Measurements from ENCODE around the gene NEDD4L.

NEDD4L gene

GRCh38 chr18:58291131-58291530 is 247.1 kb downstream of the NEDD4L start:
- ChIA-PET POLR2A (no interaction called here), CTCF (interaction anchor here (0.8 kb wide), 1 partner anchor 202 kb away, joined by 4 read pairs; no protein-coding TSS in a partner anchor)
- Histone ChIP-seq H3K27ac (ENCODE audit: extremely low read depth, low read depth, low read length) (no peak overlapping the region), H3K36me3 (ENCODE audit: control insufficient read depth in 2 of 2, insufficient read depth in 1 of 2, low read length in 2 of 2) (no peaks in the 10 kb centered on the region), H3K4me3 (ENCODE audit: low read depth, low read length) (no peak overlapping the region), H3K9me3 (ENCODE audit: control insufficient read depth, insufficient read depth, low read depth, low read length) (no peaks in the 10 kb centered on the region), H3K4me1 (ENCODE audit: control insufficient read depth, insufficient read depth, low read length) (peaks cover 51% of the 10 kb centered on the region)
- TF ChIP-seq ZNF664 (tag by site-specific recombination; IDR thresholded peaks at IDR 0.05) = no peak
- no peak for TF ChIP-seq ZNF785 (tag by site-specific recombination; IDR thresholded peaks at IDR 0.05)
- no peak for TF ChIP-seq ZNF26 (tag by site-specific recombination; IDR thresholded peaks at IDR 0.05)
- TF ChIP-seq ZNF157 (tag by site-specific recombination; IDR thresholded peaks at IDR 0.05) = no peak
- no peak for TF ChIP-seq ZNF792 (tag by site-specific recombination; IDR thresholded peaks at IDR 0.05)
- no peak for TF ChIP-seq ZBTB26 (tag by site-specific recombination; optimal IDR thresholded peaks at IDR 0.05)
- no peak for TF ChIP-seq ZNF544 (tag by site-specific recombination; IDR thresholded peaks at IDR 0.05)
- no peak for TF ChIP-seq ZNF558 (tag by site-specific recombination; IDR thresholded peaks at IDR 0.05)
- TF ChIP-seq ZNF398 (tag by site-specific recombination; IDR thresholded peaks at IDR 0.05) = no peak

GRCh38 chr18:58292638-58293037 is 248.6 kb downstream of the NEDD4L start:
- H3K36me3 ChIP-seq (ENCODE audit: control insufficient read depth in 2 of 2, insufficient read depth in 1 of 2, low read length in 2 of 2) = no peaks in the 10 kb centered on the region
- ChIA-PET POLR2A (no interaction called here), CTCF (no interaction called here)
- TF ChIP-seq ZNF561 (tag by site-specific recombination; IDR thresholded peaks at IDR 0.05; ENCODE audit: borderline replicate concordance) (no peak), OSR2 (tag by site-specific recombination; IDR thresholded peaks at IDR 0.05) (0 out of 2 replicates have a peak, but pooled peaks have one; percentile 9), PRDM6 (tag by site-specific recombination; IDR thresholded peaks at IDR 0.05) (peak; percentile 60), FEZF1 (tag by site-specific recombination; IDR thresholded peaks at IDR 0.05) (peak; percentile 95), ZNF335 (tag by site-specific recombination; conservative IDR thresholded peaks at IDR 0.05) (0 out of 2 replicates have a peak, but pooled peaks have one; percentile 20)
- peaks cover 48% of the 10 kb centered on the region for H3K4me1 ChIP-seq (ENCODE audit: control insufficient read depth, insufficient read depth, low read length)
- no peak overlapping the region for H3K4me3 ChIP-seq (ENCODE audit: low read depth, low read length)
- no peaks in the 10 kb centered on the region for H3K9me3 ChIP-seq (ENCODE audit: control insufficient read depth, insufficient read depth, low read depth, low read length)
- no peak overlapping the region for H3K27ac ChIP-seq (ENCODE audit: extremely low read depth, low read depth, low read length)

GRCh38 chr18:58297198-58297597 is 253.2 kb downstream of the NEDD4L start:
- POLR2A ChIA-PET = no interaction called here
- Histone ChIP-seq H3K4me3 (ENCODE audit: low read depth, low read length) (no peak overlapping the region), H3K4me1 (ENCODE audit: control insufficient read depth, insufficient read depth, low read length) (peaks cover 25% of the 10 kb centered on the region), H3K27ac (ENCODE audit: extremely low read depth, low read depth, low read length) (no peak overlapping the region), H3K9me3 (ENCODE audit: control insufficient read depth, insufficient read depth, low read depth, low read length) (no peaks in the 10 kb centered on the region), H3K36me3 (ENCODE audit: control insufficient read depth in 2 of 2, insufficient read depth in 1 of 2, low read length in 2 of 2) (no peaks in the 10 kb centered on the region)
- CTCF ChIA-PET = no interaction called here
- TF ChIP-seq ATF2 (tag by site-specific recombination; IDR thresholded peaks at IDR 0.05; ENCODE audit: low read depth) = no peak
- no peak for TF ChIP-seq ZNF280D (tag by site-specific recombination; IDR thresholded peaks at IDR 0.05)
- no peak for TF ChIP-seq ZNF223 (tag by site-specific recombination; IDR thresholded peaks at IDR 0.05)
- no peak for TF ChIP-seq ZBTB44 (tag by site-specific recombination; IDR thresholded peaks at IDR 0.05)
